Heart right ventricle (tissue), 16 donors: ENCODE results near the gene CLEC16A. TPM values are rescaled to one million over a fixed set of nuclear protein-coding genes. Genes with fewer than 3 reads are reported as not detected.

Experiments used
- ATAC-seq, 8 donors: fragments of 200-7000 bp; cut with Tn5 transposase; one replicate each; pipeline ENCODE4 v1.9.1; 2020; ENCODE audit warnings: mild to moderate bottlenecking in 8 of 8, moderate library complexity in 8 of 8, moderate number of reproducible peaks in 1 of 8
- DNase-seq, 2 donors: peaks; one replicate each; pipeline ENCODE4 v3.0.0-alpha.2; 2020
- H3K27ac ChIP-seq, 10 donors: fragments of 200-600 bp; sonication (generic) in 2 of 10; one replicate each; pipeline versions ENCODE4 v1.5.0 to v1.8.0; 2020 to 2022; ENCODE audit warnings: mild to moderate bottlenecking in 3 of 10
- H3K27me3 ChIP-seq, 7 donors: fragments of 200-600 bp; one replicate each; pipeline ENCODE4 v1.8.0; 2021 to 2022; ENCODE audit warnings: mild to moderate bottlenecking in 2 of 7
- H3K36me3 ChIP-seq, 9 donors: fragments of 200-600 bp; sonication (generic) in 1 of 9; one replicate each; pipeline versions ENCODE4 v1.5.0 to v1.8.0; 2020 to 2022; ENCODE audit warnings: mild to moderate bottlenecking in 2 of 9
- H3K4me1 ChIP-seq, 9 donors: fragments of 200-600 bp; sonication (generic) in 1 of 9; one replicate each; pipeline versions ENCODE4 v1.5.0 to v1.8.0; 2020 to 2022; ENCODE audit warnings: mild to moderate bottlenecking in 4 of 9
- H3K4me3 ChIP-seq, 10 donors: fragments of 200-600 bp; sonication (generic) in 2 of 10; one replicate each; pipeline versions ENCODE4 v1.5.0 to v1.8.0; 2020 to 2022; ENCODE audit warnings: mild to moderate bottlenecking in 7 of 10, moderate library complexity in 2 of 10
- H3K9me3 ChIP-seq, 11 donors: fragments of 200-600 bp in 10 of 11; sonication (generic) in 2 of 11; one replicate each; pipeline versions ENCODE4 v1.5.0 to v1.8.0; 2013 to 2022; ENCODE audit warnings: mild to moderate bottlenecking in 2 of 11, control low read depth in 1 of 11, moderate library complexity in 1 of 11
- CTCF ChIP-seq, 9 donors: fragments of 200-600 bp; sonication (generic) in 2 of 9; IDR thresholded peaks; one replicate each; pipeline versions ENCODE4 v1.5.0 to v1.8.0; 2021 to 2022; ENCODE audit warnings: antibody characterized with exemption in 9 of 9, mild to moderate bottlenecking in 5 of 9, moderate library complexity in 1 of 9
- WGBS, 2 donors: extraction: QIAGEN DNeasy Blood & Tissue Kit; methylation state at CpG; one replicate each; pipeline ENCODE4 v1.1.7; 2013; ENCODE audit warnings: inconsistent platforms in 1 of 2; 5-methylcytosine and 5-hydroxymethylcytosine counted together
- intact Hi-C, 10 donors: fragments of 100-400 bp; cut with DNase I; formaldehyde crosslinking; loops; one replicate each; pipeline versions ENCODE4 v1.11.1 to v1.14.2; 2022
- polyA plus RNA-seq, 2 donors: library from polyadenylated mRNA; stranded (reverse); fragments of 200-250 nt; gene quantifications; one replicate each; pipeline ENCODE4 v1.2.3, GENCODE V29; 2013
- total RNA-seq, 10 donors: library from RNA; stranded (reverse); fragmentation: NEBNext Ultra II Directional in 3 of 10; extraction: Animal tissue kit (Norgen Biotek cat#: 25700) in 3 of 10; gene quantifications; one replicate each; pipeline versions ENCODE4 v1.2.1 to v1.2.4, GENCODE V29; 2021 to 2023
- donor health status: Arrhythmogenic right ventricular cardiomyopathy.
- donor health status: ischemic (EF 13 %, LVEDD 7.1; RV severe dilation, severe dysfunction).
- donor health status: healthy with polysubstance abuse.
- donor health status: DM: no; HTN: yes; CAD: no.
- donor health status: DM: no; HTN: no; CAD: no.
- donor health status: ischemic (EF 25% LVEDD 6.9; RV normal size, moderate dysfunction).
- donor health status: ischemic (EF 25% LVEDD 5.7; RV mildly dilated, moderate dysfunction).
- donor health status: healthy.
- donor health status: DM: yes; HTN: yes; CAD: no.
- donor health status: Ischemic cardiomyopathy.
- donor health status: ischemic (EF 35%, LVEDD 5.7; RV mildly dilated, moderate dysfunction).
- donor health status: nonischemic (EF 11% LVEDD 7.7; RV severe dilation, severe dysfunction).
- donor health status: DM: yes; HTN: yes; CAD: no.
- donor health status: PGD.
- donor health status: ischemic (EF 29% LVEDD 5.4; RV normal size, mild dysfunction).
- donor health status: nonischemic (EF 23%, LVEDD 6.1; RV moderate dilation, normal function).

The CLEC16A gene
- total and polyA plus RNA-seq, 12 donors, result 12.1 to 30.8 (median 23.0) TPM

GRCh38 chr16:11170201-11170600 lies 225.8 kb downstream of the CLEC16A start:
- intact Hi-C loops, result loop anchor here in 1 of 10 donors (10.0 kb wide), 1 partner anchor 65 kb away; no protein-coding TSS in a partner anchor
- 85 to 89% methylated on average over 7 of the region's 7 CpGs for WGBS, 2 donors

GRCh38 chr16:11170696-11171447 lies 226.5 kb downstream of the CLEC16A start:
- DNase-seq, result no peak
- Histone ChIP-seq H3K36me3 (peaks cover 0 to 52% (median 7%) of the 10 kb centered on the region in 9 donors), H3K27me3 (no peaks in the 10 kb centered on the region), H3K4me3 (no peak overlapping the region), H3K4me1 (peaks cover 0 to 13% (median 10%) of the 10 kb centered on the region in 9 donors), H3K27ac (no peak overlapping the region), H3K9me3 (no peaks in the 10 kb centered on the region)
- WGBS, 2 donors, result 93 to 94% methylated on average over 19 of the region's 19 CpGs
- no peak for TF ChIP-seq CTCF (IDR thresholded peaks at IDR 0.05)
- ATAC-seq, result no peak
- intact Hi-C loops, result loop anchor here in 1 of 10 donors (10.0 kb wide), 1 partner anchor 64 kb away; no protein-coding TSS in a partner anchor

More at GRCh38 chr16:11170201-11170600, 225.8 kb downstream of the CLEC16A start:
- TF ChIP-seq CTCF (IDR thresholded peaks at IDR 0.05), result no peak
- Histone ChIP-seq H3K36me3 (peaks cover 0 to 57% (median 7%) of the 10 kb centered on the region in 9 donors), H3K4me1 (peaks cover 0 to 13% (median 10%) of the 10 kb centered on the region in 9 donors), H3K27me3 (no peaks in the 10 kb centered on the region), H3K4me3 (no peak overlapping the region), H3K9me3 (no peaks in the 10 kb centered on the region), H3K27ac (no peak overlapping the region)
- DNase-seq (no peak), ATAC-seq (no peak)

- H3K4me1 ChIP-seq, result peaks cover 0 to 13% (median 10%) of the 10 kb centered on the region in 9 donors
- no peak overlapping the region for H3K27ac ChIP-seq
- ATAC-seq (no peak), DNase-seq (no peak)
- H3K27me3 ChIP-seq, result no peaks in the 10 kb centered on the region
- no peak for TF ChIP-seq CTCF (IDR thresholded peaks at IDR 0.05)
- WGBS, 2 donors, result 92 to 96% methylated on average over 4 of the region's 4 CpGs
- H3K36me3 ChIP-seq, result peaks cover 0 to 47% (median 7%) of the 10 kb centered on the region in 9 donors
- H3K9me3 ChIP-seq, result no peaks in the 10 kb centered on the region
- intact Hi-C loops, result loop anchor here in 1 of 10 donors (10.0 kb wide), 1 partner anchor 63 kb away; no protein-coding TSS in a partner anchor
- no peak overlapping the region for H3K4me3 ChIP-seq
Observed at GRCh38 chr16:11171448-11171709, 227.0 kb downstream of the CLEC16A start.

- Histone ChIP-seq H3K27ac (no peak overlapping the region), H3K4me3 (no peak overlapping the region), H3K9me3 (no peaks in the 10 kb centered on the region), H3K36me3 (peaks cover 0 to 42% (median 5%) of the 10 kb centered on the region in 9 donors), H3K4me1 (peaks cover 0 to 13% (median 10%) of the 10 kb centered on the region in 9 donors), H3K27me3 (no peaks in the 10 kb centered on the region)
- no peak for TF ChIP-seq CTCF (IDR thresholded peaks at IDR 0.05)
- WGBS, 2 donors, result 80 to 98% methylated on average over 3 of the region's 3 CpGs
- intact Hi-C loops, result loop anchor here in 1 of 10 donors (10.0 kb wide), 1 partner anchor 63 kb away; no protein-coding TSS in a partner anchor
- DNase-seq (no peak), ATAC-seq (no peak)
Observed at GRCh38 chr16:11171757-11172299, 227.5 kb downstream of the CLEC16A start.
